GM19238 (cell line): Measurements from ENCODE around the gene ARHGEF19.
"Not testable (repeated sequence)": the region's sequence is repeated elsewhere in the genome, so short reads cannot be mapped to it uniquely, and the experiment has no call there.

Source experiments
- DNase-seq: peaks from one replicate; pipeline ENCODE4 v3.0.0; 2011; ENCODE audit warnings: low spot score; ENCODE audit not compliant: insufficient read length

The ARHGEF19 gene

DNA sequence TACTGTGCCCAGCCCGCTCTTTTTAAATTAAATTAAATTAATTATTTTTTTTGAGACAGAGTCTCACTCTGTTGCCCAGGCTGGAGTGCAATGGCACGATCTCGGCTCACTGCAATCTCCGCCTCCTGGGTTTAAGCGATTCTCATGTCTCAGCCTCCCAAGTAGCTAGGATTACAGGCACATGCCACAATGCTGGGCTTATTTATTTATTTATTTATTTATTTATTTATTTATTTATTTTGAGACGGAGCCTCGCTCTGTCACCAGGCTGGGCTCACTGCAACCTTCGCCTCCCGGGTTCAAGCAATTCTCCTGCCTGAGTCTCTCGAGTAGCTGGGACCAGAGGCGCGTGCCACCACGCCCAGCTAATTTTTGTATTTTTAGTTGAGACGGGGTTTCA lies 10.3 kb upstream of the ARHGEF19 start:
- DNase-seq, result not testable (repeated sequence)

DNA sequence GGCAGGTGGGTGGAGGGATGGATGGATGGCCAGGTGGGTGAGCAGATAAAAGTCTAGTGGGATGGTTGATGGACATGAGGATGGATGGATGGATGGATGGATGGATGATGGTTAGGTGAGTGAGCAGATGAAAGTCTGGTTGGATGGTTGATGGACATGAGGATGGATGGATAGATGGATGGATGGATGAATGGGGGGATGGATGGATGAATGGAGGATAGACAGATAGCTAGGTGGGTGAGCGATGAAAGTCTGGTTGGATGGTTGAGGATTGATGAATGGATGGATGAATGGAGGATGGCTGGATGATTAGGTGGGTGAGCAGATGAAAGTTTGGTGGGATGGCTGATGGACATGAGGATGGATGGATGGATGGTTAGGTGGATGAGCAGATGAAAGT lies 9.0 kb upstream of the ARHGEF19 start:
- no peak for DNase-seq

DNA sequence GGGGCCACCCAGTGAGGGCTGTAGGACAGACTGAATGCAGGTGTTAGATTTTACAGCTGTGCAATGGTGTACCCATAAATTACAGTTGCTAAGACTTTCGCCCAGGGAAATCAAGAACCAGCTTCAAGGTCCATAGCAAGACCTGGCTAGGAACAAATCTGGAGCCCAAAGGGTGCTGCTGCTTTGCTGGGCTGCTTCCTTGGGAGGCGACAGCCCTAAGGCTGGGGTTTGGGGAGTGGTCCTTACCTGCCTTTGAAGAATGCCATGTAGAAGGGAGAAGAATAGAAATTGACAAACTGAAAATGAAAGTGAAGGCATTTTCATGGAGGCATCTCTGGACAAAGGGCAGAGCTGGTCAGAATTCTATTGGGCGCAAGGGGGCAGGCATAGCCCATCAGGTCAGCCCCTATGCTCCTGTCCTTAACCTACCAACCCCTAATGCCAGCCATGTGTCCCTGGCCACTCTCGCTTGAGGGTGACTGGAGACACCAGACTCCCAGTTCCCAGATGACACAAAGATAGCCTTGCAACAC lies 7.6 kb upstream of the ARHGEF19 start:
- DNase-seq, result no peak

DNA sequence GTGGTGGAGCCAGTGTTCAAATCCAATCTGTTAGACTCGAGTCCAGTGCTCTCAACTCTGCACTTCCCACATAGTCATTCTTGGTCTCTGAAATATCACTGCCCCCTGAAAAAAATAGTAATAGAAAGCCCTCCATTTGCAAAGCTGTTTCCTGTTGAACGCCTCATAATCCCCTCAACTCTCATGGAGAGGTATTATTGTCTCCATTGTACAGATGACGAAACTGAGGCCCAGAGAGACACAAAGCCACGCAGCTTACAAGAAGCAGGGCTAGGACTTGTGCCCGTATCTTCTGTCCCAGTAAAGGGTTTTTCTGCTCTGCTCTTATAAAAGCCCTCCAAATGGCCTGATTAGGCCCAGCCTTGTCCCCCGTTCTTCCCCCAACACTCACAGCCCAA lies 6.2 kb upstream of the ARHGEF19 start:
- DNase-seq, result no peak

DNA sequence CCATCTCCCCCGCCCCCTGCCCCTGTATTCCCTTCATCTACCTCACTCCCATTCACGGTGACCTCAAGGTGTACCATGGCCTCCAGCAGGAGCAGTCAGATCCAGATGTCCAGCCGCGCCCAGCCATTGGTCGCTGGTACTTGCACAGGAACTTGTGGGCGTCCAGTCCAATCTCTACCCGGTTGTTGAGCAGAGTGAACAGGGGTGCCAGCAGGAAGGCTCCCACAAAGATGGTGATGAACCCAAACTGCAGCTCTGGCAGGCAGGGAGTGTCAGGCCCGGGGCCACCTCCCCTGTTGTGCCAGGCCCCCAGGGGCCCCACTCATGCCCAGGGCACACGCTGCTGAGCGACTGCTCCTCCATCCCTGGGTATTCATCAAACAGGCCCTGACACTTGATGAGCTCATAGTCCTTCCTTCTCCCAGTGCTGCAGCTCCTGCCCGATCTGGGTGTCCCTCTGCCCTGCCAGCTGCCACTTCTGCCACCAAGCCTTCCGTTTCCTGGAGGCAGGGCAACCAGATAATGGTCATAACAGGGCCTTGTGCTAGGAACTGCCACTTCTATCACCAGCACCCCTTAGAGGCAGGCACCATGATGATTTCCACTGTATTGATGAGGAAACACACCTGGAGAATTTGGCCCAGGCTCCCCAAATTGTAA lies 5.7 kb upstream of the ARHGEF19 start:
- DNase-seq, result no peak

DNA sequence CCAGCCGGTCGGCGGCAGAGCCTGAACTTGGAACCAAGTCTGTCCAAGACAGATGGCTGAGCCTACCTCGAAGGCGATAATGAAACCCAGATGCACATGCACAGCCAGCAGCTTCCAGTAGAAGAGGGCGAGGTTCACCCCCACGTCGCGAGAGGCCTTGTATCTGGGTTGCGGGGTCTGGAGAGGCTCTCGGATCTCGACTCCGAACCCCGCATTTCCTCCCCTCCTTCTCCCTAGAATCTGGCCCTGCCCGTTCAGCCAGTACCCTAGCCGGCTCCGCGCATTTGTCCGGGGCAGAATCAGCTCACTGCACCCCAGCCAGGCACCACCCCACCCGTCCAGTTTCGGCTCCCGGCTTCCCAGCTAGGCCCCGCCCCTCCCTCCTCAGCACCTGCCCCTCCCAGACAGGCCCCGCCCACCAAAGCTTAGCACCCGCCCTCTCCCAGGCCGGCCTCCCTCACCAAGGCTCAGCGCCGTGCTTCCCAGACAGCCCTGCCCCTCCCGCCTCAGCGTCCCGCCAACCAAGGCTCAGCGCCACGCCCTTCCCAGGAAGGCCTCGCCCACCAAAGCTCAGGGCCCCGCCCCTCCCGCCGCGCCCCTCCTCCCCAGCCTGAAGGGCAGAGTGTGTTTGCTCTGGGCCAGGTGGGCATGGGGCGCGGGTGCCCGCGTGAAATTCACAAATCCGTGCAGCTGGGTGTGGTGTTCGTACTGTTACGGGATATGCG lies 4.8 kb upstream of the ARHGEF19 start:
- peak; percentile 95 for DNase-seq

DNA sequence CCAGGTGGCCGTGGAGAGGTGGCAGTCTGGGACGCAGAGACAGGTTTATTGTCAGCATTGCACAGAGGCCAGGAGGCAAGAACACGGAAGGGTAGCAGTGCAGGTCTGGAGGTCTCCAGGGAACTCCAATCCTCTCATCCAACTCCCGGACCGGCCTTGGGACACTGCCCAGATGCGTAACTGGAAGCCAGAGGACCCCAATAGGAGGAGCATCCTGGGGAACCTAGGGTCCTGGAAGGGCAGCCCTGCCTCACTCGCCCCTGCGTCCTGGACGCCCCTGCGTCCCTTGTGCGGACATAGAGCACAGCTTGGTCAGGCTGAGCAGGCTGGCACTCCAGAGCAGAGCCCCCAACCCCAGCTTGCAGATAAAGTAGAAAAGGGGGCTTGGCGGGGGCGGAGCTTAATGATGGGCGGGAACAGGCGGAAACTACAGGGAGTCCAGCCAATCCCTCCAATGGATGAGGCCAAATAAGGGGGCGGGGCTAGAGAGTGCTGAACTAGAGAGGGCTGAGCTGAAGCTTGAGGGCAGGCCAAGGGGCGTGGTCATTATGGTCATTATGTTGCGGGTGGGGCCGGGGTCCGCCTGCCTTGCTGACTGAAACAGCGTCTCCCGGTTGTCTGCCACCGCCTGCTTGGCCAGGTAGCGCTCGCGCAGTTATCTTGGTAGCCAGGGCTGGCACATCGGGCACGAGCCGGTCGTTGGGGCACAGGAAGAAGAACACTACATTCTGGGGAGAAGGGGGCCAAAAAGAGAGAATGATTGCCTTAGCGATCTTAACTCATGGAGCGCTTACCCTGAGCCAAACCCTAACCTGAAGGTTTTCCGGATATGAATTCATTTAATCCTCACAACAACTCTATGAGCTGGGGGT lies 3.7 kb upstream of the ARHGEF19 start:
- DNase-seq, result peak; percentile 61

DNA sequence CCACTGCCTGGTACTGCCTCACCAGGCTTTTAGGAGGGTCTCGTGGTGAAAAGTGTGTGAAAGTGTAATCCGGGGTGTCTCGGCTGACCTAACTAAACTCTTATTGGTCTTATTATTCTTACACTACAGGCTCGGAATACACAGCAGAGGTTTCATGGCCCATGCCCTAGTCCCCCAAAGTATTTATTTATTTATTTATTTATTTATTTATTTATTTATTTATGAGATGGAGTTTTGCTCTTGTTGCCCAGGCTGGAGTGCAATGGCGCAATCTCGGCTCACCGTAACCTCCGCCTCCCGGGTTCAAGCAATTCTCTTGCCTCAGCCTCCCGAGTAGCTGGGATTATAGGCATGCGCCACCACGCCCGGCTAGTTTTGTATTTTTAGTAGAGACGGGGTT lies 2.8 kb upstream of the ARHGEF19 start:
- DNase-seq, result not testable (repeated sequence)

DNA sequence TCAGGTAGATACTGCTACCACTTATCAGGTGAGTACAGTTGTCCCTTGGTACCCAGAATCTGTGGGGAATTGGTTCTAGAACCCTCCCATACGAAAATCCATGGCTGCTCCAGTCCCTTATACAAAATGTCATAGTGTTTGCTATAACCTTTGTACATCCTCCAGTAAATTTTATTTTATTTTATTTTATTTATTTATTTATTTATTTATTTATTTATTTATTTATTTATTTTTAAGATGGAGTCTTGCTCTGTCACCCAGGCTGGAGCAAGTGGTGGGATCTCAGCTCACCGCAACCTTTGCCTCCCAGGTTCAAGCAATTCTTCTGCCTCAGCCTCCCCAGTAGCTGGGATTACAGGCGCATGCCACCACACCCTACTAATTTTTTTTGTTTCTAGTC lies 1.1 kb upstream of the ARHGEF19 start:
- DNase-seq, result not testable (repeated sequence)

DNA sequence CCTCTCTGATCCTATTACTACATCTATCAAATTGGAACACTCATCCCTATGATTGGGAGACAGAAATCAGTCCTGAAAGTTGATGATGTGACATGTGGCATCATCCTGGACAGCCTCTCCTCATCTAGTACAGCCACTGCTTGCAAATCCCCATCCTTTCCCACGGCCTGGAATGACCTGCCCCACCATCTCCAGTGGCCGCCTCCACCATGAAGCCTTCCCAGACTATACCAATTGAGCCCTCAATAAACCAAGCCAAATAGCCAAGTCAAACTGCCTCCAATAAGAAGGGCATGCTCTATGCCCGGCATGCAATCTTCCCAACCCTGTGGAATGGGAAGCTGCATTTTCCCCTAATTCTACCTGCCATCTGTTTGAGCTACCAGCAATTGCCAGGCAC lies 561 bp upstream of the ARHGEF19 start:
- no peak for DNase-seq

DNA sequence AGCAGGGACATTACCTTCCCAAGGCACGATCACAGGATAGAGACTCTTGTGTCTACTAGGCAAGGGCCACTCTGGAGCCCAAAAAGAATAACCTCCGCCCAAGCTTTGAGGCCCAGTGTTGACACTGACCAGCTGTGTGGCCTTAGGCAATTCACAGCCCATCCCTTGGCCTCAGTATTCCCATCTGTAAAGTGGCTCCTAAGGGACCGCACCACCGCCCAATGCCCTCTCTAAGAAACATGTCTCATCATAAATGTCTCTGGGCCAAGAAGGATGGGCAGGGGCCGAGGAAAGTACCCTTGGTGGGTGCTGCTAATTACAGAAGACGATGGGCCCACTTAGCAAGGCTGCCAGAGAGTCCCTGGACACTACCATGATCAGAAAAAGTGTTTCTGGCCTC lies 628 bp downstream of the ARHGEF19 start:
- DNase-seq, result no peak

DNA sequence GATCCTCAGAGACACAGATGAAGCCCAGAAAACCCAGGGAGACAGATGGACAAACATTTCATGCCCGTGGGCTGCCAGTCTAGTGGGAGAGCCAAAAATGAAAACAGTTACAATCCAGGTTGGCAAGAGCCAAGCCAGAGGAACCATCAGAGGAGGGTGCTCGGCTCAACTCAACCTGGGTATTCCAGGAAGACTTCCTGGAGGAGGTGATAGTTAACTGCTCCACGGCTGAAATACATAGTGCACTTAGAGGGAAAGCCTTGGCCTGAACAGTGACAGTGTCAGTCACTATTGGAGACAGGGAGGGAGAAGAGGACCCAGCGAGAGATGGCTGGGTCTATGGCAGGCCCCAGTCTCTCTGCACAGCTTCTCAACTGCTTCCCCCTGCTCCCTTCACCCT lies 1.9 kb downstream of the ARHGEF19 start:
- no peak for DNase-seq

DNA sequence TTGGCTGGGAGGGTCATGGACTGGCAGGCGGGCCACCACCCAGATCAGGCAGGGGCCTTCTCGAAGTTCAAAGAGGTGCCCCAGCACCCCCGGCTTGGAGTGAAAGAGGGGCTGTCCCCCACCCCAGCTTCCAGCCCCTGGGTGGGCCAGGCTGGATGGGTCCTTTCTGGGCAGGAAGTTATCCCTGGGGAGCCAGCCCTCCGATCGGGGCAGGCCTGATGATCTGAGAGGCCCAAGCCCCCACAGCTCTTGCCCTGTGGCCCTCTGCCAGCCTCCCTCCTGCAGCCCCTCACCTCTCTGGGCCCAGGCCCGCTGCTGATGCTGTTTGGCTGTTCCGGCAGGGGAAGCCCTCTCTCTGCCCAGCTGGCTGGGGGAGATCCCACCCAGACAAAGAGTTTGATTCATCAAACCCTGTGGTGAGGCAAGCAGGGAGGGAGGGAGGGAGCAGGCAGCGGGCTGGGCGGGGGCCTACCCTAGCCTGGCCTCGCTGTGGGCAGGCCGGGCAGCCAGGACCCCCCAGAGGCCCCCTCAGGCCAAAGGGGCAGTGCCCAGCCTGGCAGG lies 2.5 kb downstream of the ARHGEF19 start:
- DNase-seq, result no peak

DNA sequence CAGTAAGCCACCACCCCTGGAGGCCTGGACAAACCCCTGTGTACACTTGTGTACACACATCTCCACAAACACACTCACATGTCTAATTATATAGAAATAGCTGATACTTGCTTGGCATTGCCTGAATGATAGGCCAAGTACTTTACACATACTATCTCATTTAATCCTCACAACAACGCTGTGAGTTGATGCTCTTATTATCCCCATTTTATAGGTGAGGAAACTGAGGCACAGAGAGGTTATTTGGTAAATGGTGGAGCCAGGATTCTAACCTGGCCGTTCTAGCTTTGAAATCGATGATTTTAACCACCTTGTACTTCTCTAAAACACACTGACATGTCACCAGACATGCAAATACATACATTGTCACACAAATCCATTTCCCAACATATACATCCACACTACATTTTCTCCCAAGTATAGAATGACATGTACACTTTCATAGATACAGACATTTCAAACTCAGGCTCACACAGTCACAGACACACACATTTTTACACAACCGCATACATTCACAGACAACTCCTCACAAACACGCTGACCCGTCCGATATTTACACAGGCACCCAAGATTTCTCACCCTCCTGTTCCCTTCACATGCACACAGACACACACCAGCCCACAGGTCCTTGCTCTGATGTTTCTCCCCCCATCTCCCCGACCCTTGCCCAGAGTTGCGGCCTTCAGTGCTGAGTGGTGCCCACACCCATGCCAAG lies 3.2 kb downstream of the ARHGEF19 start:
- no peak for DNase-seq

DNA sequence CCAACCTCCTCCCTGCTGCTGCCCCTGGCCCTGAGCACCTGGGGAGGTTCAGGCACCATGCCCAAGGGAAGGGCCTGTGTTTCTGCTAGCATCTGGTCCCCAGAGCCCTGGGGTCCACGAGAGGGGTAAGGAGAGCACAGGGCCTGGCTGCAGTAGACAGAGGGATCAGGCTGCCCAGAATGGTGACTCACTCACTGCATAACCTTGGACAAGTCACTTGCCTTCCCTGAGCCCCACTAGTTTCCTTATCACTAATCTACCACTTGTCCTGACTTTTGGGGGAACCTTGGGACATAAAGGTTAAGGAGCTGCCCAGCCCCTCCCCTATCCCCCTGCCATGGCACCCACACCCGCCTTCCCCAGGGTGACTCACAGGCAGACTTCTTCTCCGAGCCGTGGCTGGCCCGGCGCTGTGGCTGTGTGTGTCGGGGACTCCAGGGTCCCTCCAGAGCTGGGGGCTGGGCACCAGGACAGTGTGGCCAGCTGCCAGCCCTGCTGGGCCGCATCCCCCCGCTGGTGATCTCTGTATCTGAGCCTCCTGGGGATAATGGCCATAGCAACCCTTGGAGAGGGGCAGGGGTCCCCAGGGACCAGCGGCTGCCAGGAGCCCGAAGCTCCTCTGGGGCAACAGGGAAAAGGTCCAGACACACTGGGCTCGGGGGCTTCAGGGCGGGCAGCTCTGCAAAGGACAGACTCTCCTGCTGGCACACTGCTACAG lies 4.0 kb downstream of the ARHGEF19 start:
- no peak for DNase-seq

DNA sequence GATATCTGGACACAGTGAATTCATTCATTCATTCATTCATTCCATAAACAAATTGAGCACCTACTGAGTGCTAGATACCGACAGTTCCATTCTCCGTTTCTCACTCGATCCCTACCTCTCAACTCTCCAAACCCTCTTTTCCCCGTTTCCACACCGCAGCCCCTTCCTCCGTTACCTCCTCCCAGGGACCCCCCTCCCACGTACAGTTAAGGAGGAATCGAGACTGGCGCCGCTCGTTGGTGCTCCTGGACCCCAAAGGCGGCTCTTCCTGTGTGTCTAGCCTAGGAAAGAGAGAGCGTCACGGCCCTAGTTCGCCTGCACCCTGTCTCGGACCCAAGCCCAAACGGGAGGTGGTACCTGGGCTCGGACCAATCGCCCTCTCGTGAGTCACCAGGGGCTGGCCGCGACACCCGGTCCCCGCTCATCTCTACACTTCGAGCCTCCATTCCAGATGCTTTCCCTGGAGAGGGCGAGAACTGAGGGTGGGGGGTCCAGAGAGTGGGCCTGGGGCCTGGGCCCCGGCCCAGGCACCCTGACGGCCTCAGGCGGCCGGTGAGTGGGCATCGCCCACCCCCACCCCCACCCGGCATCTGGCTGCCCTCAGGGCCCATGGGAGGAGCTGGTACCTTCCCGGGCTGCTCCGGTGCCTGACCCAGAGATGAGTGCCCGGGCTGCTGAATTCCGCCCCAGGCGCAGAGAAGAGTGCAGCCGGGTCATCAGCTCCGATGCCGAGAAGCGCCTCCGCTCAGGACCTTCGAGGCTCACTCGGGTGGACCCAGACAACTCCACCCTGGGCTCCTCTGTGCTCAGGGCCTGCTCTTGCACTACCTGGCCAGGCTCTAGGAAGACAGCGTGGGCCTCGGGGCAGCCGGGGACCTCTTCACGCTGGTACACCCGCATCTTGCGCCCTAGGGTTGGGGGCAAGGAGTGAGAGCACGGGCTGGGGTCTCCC lies 4.9 kb downstream of the ARHGEF19 start:
- DNase-seq, result no peak

DNA sequence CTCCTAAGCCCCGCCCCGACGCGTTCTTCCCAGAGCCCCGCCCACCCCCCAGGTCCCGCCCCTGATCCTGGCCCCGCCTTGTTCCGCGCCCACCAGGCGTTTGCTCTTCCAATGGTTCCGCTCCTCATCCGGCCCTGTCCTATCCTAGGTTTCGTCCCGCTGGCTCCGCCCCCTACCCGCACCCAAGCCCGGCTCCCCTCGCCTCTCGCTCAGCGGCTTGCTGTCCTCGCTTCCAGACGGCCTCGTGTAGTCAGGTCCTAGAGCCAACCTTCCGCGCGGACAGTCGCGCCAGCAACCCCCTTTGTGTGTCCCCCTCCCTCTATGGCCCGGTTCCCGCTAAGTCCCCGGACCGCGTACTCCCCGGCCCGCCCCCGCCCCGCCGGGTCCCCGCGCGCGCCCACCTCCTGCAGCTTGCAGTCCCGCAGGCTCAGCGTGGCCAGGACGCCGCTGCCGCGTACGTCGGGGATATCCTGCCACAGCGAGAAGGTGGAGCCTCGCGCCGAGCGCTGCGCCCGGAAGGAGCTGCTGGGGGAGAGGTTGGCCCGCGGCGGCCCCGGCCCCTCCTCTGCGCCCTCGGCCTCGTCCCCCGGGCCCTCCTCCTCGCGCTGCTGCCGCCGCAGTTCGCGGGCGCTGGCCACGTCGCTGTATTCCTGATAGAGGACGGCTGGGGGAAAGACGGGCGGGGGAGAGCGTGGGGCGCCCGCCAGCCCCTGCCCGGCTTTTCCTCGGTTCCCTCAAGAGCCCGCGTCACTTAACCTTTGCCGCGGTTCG lies 5.7 kb downstream of the ARHGEF19 start:
- DNase-seq, result peak; percentile 76

DNA sequence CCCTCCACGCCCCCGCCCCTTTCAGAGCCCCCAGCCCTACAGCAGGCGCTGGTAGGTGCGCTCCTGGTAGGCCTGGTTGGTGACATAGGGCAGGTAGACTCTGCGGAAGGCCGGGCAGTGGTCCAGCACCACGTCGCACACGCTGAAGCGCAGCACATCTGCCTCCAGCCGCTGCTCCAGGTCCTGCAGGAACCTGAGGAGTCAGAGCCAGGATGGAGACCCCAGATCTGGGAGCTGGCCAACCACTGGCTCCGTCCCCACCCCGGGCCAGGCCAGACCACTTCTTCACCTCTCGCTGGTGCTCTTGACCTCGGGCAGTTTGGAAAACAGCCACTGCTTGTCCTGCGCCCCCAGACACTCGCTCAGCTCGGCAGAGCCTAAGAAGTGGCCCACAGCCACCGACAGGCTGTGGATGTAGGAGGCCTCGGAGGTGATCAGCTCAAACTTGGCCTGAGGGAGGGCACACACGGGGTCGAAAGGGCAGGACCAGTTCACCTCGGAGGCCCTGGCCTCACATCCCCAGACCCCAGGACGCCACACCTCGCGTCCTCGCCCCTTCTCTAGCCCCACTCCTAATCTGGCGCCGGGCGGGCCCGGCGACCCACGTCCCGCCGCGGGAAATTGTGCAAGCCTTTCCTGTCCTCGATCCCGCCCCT lies 6.4 kb downstream of the ARHGEF19 start:
- DNase-seq, result no peak
